ENCODE measurements around the gene ZNF827.

The ZNF827 gene

DNA sequence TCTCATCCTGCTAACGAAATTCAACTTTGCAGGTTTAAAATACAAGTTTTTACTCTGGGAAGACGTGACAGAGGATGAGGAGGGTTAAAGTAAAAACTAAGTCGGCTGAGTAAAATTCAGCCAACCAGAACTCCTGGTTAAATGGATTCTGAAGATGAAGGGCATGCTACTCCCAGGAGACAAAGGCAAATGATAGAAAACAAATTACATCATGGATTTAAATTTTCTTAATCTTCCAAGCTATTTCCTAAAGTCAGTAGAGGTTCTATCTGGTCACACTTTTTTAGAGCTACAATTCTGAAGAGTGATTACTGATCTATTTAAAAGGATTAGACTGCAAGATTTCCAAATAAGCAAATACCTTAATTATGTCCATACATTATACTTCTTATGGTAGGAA lies 47.9 kb downstream of the ZNF827 start:
- DNase-seq (ENCODE audit: low read depth in 2 of 2, low spot score in 1 of 2): no peak

DNA sequence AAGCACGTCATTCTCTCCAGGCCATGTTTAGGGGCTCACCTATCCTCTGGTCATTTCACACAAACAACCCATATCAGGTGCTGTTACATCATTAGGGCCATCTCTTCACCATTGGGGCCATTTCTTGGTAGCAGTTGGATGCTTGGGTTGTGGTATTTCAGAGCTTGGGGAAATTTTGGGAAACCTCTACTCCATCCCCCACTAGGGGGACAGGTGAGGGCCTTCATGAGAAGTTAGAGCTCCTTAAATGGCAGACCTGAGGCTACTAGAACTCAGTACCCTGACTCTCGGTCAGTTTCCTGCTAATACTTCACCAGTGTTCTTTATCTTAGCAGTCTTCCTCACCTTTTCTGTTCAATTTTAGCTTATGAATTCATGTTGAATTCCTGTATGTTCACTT lies 50.2 kb downstream of the ZNF827 start:
- no peak for DNase-seq (ENCODE audit: low read depth in 2 of 2, low spot score in 1 of 2)

DNA sequence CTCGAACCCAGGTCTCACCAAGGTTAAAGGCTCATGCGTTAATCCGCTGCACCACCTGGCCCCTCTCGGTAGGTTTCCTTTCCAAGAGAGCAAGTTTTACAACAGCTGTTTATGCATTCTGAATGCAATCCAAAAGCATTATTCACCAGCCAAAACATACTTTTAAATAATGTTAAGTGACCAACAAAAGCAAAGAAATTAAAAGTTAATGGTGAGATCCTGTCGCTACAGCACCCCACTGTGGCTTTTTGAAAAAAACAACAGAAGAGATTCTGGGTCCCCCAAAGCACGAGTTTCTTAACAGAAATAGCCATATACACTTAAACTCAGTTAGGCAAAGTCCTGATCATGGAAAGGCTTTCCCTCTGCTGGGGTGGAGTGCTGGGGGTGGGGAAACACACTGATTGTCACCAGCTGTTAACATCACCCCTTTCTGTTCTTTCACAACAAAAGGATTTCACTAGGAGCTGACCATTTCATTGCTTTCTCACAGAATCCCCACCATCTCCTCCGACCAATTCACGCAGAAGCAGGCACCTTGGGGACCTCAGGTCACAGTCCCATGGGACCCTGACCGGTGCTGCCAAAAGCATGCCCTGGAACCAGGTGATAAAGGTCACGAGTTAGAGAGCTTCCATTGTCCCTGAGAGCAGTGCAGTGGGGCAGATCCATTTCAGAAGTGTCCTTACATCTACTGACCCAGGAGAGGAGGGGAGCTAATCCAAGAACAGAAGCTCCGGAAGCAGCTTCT lies 51.2 kb downstream of the ZNF827 start:
- no peak for DNase-seq (ENCODE audit: low read depth in 2 of 2, low spot score in 1 of 2)

GRCh38 chr4:145886871-145887240 lies 51.8 kb downstream of the ZNF827 start:
- no peak for DNase-seq (ENCODE audit: low read depth in 2 of 2, low spot score in 1 of 2)

- no peak for DNase-seq (ENCODE audit: low read depth in 2 of 2, low spot score in 1 of 2)
Measured at GRCh38 chr4:145885666-145886065, 53.0 kb downstream of the ZNF827 start.

GRCh38 chr4:145884775-145885174 lies 53.8 kb downstream of the ZNF827 start:
- DNase-seq (ENCODE audit: low read depth in 2 of 2, low spot score in 1 of 2): no peak

GRCh38 chr4:145883101-145883694 lies 55.4 kb downstream of the ZNF827 start:
- no peak for DNase-seq (ENCODE audit: low read depth in 2 of 2, low spot score in 1 of 2)

DNA sequence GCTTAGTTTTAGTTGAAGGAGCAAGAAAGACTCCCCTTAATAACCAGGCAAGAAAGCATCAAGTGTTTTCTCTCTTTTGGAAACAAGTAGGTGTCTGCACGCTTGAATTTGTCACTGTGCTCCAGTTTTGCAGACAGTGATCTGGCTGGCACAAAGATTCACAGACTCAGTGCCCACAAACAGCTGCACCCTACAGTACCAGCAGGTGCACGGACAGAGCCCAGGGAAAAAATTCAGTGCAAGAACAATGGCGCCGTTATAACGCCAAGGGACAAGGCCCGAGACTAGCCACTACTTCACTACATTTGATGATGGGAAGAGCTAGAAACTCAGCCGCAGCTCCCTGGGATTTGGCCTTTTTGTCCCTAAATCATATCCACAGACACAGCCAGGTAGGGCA lies 56.0 kb downstream of the ZNF827 start:
- no peak for DNase-seq (ENCODE audit: low read depth in 2 of 2, low spot score in 1 of 2)

GRCh38 chr4:145881989-145882388 lies 56.6 kb downstream of the ZNF827 start:
- no peak for DNase-seq (ENCODE audit: low read depth in 2 of 2, low spot score in 1 of 2)

- DNase-seq (ENCODE audit: low read depth in 2 of 2, low spot score in 1 of 2): no peak
Measured at GRCh38 chr4:145881576-145881975, 57.0 kb downstream of the ZNF827 start.

DNA sequence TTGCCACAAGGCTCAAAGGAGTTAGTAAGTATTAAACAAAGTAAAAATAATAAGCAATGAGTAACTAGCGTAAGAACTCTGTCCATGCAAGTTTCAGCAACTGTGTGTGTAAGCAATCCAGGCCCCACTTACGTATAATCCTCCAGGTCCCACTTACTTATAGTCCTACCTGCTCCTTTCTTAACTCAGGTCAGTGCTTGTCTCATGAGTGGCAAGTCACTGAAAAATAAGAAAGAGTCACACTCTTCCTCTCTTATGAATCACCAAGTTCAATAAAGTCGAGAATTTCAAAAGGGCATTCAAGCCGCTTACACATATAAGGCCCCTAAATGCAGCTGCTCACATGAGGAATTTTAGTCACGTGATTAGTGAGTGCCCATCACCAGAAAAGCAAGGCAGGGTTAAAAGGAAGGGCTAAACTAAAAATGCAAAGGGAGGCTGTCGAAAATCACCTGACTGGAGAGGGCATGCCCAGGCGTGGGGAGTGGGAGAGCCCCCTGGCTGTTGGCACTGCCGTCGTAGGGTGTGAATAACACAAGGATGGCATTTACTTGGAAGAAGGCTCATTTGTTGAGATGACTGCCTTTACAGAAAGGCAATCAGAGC lies 58.2 kb downstream of the ZNF827 start:
- no peak for DNase-seq (ENCODE audit: low read depth in 2 of 2, low spot score in 1 of 2)

- no peak for DNase-seq (ENCODE audit: low read depth in 2 of 2, low spot score in 1 of 2)
Measured at GRCh38 chr4:145879598-145879997, 59.0 kb downstream of the ZNF827 start.

GRCh38 chr4:145878501-145879435 lies 59.9 kb downstream of the ZNF827 start:
- no peak for DNase-seq (ENCODE audit: low read depth in 2 of 2, low spot score in 1 of 2)

DNA sequence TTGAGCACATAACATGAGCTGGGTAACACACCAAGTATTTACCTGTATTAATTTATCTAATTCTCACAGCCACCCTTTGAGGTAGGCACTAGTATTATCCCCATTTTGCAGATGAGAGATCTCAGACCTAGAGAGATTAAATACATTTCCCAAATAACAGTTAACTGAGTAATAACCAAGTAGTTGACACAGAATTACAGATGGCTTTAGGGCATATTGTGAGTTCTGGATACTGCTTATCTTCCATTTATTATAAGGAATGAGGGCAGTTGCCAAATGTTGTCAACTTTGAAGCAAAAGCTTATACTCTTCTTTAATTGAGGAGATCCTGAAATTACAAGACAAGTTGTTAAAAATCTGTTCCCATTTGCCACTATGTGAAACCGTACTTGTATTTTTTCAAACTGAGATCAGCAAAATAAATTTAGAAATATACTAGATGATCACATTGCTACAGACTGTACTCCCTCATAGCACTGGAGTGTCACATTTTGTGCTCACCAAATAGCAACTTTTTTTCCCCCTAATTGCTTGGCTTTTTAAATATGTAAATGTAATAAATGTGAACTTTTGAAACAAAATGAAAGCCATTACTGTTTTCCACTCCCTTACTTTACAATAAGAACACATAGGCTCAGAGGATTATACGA lies 62.0 kb downstream of the ZNF827 start:
- DNase-seq (ENCODE audit: low read depth in 2 of 2, low spot score in 1 of 2): no peak

DNA sequence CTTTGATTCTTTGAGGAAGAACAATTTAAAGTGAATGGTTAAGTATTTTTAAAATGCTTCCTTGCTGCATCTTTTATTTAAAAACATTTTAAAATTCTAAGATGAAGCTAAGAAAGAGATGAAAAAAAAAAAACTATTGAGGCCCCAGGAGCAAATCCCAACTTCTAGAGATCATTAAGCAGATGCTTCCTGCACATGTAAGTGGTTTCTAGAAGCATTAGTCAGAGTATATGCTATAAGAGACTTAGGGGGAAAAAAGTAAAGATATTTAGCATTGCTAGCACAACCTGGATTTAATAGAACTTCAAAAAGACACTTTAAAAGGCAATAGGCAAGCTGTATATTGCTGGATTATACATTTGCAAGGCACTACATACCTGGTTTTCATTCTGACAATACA lies 64.7 kb downstream of the ZNF827 start:
- DNase-seq (ENCODE audit: low read depth in 2 of 2, low spot score in 1 of 2): no peak

GRCh38 chr4:145871209-145871608 lies 67.4 kb downstream of the ZNF827 start:
- DNase-seq (ENCODE audit: low read depth in 2 of 2, low spot score in 1 of 2): no peak

DNA sequence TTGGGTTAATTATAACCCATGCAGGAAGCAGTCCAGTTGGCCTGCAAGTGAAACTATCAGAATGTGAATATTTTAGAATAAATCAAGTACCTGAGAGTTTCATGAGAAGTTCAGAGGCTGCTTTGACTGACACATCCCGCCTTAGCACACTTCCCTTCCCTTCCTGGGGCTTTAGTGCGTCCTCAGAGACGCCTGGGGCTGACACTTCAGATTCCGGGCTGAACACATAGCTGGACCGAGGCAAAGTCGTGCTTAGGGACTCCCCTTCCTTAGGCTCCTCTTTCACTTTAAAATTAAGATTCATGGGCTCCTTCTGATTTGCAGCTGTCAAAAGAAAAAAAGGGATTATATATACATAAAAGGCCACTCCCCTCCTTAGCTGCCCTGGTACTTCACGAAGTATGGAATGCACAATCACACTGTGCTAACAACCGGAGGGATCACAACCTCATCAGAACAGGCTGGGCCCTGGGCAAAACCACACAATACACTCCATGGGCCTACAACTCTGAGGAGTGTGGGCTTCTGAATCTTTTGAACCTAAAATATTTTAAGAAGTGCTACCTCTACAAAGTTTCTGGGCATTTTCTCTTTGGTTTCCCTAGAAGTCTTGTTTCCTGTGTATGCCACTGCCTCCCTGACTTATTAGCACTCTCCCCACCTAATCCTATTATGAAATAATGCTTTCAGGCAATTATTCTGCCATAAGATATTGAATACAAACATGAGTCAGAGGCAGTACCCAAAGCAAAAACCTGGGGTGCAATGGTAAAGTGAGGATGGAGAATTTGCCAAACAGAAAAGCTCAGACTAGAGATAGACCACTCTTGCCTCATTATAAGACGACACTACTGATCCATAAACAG lies 68.2 kb downstream of the ZNF827 start:
- DNase-seq (ENCODE audit: low read depth in 2 of 2, low spot score in 1 of 2): no peak

GRCh38 chr4:145868637-145869409 lies 69.8 kb downstream of the ZNF827 start:
- no peak for DNase-seq (ENCODE audit: low read depth in 2 of 2, low spot score in 1 of 2)

DNA sequence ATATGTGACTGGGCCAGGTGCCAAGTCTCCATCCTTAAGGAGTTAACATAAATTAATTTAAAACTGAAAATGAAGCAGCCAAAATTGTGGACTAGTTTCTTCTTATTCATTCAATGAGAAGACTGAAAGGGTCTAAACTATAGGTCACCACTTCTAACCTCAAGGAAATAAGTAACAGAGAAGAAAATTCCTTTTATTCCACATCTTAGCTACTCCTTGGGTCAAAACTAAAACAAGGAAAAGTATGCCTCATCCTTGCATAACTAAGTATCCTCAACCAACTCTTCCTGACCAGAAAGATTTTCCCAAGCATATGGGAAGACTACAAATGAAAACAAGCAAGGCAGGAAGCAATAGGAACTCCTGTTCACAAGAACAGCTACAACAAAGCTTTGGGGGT lies 71.2 kb downstream of the ZNF827 start:
- DNase-seq (ENCODE audit: low read depth in 2 of 2, low spot score in 1 of 2): no peak
